OCI-M1 (cell line): ENCODE measurements around the gene BTBD9.

Experiments used
- DNase-seq: peaks from one replicate; lab custom pipeline; 2025; lab: John Stamatoyannopoulos, UW

The BTBD9 gene

DNA sequence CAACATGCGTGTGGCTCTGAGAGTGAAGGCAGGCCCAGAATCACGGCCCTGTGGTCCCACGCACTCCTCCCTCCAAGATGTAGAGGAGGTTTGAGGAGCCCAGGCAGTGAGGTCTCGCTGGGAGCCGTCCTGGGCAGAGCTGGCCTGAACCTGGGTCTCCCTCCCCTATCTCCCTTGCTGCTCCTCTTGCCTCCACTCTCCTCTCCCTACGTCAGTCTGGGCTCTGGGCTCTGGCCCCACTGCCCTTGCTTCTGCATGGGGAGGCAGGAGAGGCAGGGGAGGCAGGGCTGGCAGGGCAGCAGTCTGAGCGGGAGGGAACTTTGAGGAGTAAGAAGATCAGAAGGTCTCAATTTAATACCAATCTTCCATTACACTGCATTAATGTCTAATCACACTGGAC is 445.1 kb downstream of the BTBD9 start:
- no peak for DNase-seq

DNA sequence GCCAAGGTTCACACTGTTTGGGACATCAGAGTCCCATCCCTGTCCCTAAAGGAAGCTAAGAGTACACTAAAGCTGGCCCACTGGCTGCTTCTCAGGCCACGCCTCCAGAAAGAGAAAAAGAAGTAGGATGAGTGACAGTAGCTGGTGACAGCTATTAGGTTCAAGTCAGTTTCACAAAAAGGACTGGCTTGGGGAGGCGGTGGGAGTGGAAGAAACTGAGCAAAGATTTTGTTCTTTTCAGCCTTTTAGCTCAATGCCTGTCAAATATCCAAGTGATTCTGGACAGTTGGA is 445.5 kb downstream of the BTBD9 start:
- no peak for DNase-seq

DNA sequence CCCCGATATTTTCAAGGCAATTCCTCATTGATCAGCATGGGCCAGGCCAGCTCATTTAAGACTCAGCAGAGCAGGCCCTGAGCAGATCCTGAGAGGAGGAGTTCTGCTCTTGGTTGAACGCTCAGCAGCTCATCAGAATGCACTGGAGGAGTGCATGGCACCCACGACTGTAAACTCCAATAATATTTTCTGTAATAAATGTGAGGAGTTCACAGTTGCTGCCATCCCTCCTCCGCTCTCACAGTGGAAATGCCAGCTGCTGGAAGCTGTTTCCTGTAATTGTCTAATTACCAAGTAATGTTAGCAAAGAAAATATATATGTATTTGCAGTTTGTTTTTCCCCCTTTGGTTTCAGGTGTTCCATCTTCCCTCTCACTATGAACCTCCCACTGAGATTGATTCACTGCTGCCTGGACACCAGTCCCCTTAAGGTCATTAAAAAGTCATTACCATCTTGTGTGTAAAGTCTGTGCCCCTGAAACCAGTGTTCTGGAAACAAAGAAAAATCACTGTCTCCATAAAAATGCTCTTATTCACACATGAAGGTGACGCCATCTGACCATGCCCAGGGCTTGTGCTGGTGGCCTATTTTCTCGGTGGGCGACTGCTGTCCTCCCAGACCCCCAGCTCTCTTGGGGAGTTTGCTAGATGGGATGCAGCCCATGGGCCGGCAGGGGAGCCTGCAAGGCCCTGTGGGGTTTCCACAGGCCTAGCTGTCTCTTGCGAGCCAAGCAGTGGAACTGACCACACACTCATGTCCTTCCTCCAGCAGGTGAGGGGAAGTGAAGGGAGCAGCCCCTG is 446.0 kb downstream of the BTBD9 start:
- no peak for DNase-seq

DNA sequence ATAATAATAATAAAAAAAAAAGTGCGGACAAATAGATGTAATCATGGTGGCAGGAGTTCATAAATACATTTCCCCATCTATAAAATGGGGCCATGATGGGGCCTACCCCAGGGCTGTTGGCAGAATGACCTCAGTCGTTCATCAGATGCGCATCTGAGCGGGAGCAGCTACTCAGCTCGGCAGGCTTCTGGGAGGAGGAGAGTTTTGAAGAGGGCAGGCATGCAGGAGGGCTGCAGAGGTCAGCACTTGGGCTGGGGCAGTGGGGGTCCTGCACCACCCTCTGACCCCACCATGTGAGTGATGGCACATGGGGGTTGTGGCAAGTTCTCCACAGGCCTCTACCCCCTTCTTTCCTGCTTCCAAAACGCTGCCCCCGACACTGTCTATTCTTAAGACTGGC is 446.7 kb downstream of the BTBD9 start:
- DNase-seq = no peak

DNA sequence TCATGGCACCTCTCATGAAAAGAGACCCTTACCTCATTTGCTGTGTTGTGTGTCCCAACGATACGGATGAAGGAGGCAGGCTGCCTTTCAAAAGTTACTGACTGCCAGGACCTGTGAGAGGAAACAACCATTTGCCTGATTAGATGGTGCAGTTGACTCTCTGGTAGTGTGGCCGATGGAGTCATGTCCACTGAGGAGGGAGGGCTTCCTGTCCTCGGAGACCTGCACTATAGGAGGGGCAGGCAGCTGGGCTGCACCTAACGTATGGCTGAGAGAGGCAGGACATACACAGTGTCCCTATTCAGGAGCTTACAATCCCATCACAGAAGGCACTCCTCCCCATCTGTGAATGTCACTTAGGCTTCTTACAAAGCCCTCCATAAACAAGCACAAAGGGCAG is 447.2 kb downstream of the BTBD9 start:
- no peak for DNase-seq

DNA sequence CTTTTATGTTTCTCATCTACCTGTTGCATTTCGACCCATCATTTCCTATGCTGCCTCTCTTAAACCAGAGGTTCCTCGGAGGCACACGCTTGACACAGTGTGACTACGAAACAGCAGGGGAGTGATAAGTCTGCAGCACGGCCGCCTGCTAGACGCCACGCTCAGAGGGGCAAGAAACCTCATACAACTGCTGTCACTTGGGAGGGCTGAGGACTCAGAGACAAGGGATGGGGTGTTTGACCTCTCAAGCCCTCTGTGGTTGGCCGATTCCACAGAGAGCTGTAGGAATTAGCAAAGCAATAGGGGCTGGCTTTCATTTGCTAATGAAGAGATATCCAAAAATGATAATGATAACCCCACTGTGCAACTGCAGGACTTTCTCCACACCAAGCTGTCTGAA is 447.7 kb downstream of the BTBD9 start:
- no peak for DNase-seq

DNA sequence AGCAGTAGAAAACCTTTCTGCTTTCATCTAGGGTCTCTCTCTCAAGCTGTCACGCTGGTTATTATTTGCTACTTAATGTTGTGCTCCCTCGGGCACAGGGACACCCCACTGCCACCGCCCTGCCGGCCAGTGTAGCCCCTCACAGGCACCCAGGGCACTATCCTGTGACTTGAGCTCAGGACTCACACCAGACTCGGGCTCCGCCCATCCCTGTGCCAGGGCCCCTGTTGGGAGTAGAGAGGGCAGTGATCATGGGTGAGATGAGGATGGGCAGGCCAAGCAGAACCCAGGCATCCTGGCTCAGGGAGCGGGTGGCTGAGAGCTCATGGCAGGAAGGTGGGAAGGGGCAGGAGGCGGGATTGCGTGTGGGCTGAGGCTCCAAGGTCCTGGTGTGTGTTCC is 448.3 kb downstream of the BTBD9 start:
- DNase-seq = no peak

DNA sequence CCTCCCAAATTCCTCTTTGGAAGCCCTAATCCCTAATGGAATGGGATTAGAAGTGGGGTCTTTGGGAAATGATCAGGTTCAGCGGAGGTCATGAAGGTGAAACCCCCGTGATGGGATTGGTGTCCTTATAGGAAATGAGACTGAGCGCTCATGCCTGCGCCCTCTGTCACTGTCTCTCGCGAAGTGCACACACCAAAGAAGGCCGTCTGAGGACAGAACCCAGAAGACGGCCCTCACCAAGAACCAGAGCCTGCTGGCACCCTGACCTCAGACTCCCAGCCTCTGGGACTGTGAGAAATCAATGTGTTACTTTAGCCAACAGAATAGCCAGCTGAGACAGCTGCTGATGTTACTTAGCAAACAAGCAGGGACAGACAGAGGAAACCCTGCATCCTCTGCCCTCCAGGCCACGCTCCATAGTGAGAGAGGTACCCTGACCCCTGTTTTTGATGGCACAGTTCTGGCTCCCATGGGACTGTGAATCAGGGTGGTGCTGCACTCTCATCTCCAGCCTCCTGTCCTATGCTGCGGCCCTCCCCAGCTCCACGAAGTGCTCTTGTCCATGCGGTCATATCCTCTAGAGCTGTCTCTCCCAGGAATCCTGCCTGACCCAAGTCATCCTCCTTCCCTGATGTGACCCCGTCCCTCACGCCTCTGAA is 450.9 kb downstream of the BTBD9 start:
- no peak for DNase-seq

DNA sequence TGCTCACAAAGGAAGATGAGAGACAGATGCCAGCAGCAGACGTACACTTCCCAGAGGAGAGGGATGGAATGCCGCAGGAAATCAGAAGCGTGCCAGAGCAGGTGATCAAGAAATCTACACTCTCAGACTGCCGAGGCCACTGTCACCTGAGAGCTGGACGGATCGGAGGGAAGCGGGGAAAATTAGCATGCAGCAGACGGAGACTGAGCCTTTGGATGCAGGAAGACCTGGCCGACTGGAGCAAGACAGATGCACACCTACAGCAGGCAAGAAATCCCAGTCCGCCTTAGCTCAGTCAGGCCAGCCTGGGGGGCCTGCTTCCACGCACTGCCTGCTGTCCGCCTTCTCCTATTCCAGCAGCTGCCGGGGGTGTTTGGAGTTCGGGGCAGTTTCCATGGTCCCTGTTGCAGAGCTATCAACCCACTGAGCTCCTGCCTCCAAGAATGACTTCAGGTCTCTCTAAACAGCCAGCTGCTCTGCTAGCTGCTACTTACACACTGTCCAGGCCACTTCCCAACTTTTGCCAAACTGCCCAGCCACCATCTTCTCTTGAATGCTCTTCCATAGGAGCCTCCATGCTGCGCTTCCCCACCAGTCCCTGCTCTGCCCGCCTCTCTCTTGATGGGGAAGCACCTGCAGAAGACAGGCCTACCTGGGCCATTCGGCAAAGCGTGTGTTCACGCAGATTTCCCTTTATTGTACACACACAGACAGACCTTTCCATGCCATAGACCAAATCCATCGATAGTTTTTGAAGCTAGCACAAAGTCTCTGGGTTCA is 451.7 kb downstream of the BTBD9 start:
- no peak for DNase-seq

DNA sequence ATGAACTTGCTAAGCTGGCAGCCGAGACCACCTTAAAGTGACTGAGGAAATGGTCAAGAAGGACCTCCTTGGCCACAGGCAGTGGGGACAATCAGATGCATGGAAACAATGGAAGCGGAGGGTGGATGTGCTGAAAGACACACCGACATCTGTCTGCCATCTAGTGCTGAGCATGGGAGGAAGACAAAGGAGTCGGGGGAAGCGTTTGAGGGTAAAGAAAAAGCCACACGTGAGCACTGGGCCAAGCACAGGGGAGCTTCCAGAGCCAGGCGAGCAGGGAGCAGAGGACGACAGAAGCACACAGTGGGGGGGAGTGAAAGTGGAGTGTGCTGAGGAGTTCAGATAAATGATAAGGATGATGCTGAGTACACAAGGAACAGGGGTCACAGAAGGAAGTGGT is 452.4 kb downstream of the BTBD9 start:
- DNase-seq = no peak

DNA sequence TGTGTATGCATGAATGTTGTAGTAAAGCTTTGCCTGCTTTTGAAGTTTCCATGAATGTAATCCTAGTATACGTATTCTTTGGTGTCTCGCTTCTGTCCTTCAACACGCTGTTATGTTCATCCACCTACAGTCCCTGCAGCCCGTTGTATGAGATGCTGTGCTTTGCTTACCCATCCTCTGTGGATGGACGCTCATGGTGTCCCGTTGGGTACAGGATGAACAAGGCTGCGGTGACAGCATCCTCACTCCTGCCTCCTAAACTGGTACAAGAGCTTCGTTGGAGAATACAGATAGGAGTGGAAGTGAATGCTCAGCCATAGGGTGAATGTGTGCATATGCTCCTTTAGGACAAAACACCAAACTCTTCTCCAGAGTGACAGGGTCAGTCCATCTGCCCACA is 454.0 kb downstream of the BTBD9 start:
- no peak for DNase-seq

DNA sequence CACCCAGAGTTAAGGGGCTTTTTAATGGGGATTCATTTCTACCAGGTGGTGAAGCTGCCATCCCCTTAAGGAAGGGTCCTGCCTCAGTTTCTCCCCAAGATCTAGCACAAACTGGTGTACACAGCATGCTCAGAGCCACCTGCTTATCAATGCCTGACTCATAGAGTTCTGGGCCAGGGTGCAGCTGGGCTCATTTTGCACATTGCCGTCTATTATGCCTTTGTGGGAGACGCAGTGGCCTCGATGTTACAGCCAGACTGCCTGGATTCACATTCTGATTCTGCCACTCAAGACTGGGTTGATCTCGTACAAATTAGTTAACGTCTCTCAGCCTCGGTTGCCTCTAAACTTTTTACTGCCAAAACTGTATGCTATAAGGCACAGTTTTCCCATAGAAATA is 454.5 kb downstream of the BTBD9 start:
- DNase-seq = no peak

DNA sequence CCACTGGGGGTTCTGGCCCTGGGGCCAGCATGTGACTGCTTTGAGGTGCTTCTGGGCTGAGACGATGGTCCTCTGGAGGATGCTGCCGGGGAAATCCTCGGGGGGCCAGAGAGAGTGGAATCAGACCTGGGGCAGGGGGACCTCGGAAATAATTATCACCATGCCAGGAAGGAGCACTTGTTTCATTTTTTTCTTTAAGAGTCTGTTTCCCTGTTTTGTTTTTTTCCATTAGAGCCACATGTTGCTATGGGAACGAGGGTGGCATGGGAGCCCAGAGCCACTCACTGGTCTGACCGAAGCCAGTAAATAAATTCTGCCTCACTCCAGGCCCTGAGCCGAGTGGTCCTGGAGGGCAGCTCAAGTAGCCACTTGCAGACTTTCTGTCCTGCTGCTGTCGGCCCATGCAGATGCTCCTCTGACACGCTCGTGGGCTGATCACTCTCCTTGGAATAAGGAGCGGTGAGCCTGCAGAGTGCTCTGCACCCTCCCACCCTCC is 455.1 kb downstream of the BTBD9 start:
- no peak for DNase-seq

DNA sequence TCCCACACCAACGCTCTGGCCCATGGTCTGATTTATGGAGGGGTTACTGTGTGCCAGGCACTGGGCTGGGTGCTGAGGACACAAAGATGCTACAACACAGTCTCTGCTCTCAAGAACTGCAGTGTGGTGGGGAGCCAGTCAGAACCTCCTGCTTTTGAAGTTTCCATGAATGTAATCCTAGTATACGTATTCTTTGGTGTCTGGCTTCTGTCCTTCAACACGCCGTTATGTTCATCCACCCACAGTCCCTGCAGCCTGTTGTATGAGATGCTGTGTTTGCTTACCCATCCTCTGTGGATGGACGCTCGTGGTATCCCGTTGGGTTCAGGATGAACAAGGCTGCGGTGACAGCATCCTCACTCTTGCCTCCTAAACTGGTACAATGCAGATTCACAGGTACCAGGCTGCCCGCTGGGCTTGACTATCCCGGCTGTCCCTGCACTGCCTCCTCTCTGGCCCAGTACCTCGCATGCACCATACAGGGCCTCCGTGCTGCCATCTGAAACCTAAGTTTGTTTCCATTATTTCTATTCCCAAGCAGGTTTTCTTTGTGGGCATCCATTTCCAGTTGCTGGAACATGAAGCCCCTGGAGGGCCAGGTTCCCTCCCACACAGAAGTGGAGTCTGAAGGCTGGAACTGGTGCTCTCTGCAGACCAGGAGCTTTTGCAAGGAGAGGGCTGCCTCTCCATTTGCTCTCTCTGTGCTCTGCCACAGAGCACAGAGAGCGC is 455.7 kb downstream of the BTBD9 start:
- no peak for DNase-seq

DNA sequence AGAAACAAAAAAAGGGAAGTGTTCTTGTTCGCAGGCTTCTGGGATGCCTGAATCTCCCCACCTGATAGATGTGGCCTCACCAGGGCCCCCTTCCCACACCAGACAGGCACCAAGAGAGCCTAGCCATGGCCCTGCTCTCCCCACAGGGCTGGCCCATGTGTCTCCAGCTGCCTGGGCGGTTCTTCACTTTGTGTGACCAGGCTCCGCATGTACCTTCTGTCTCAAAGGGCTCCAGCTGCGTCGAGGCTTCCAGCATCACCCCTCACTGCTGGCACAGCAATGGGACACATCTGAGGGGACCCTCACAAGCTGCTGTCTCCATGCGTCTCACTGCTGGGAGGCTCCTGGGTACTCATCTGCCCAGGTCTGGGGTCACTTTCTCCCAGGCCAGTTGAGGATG is 457.3 kb downstream of the BTBD9 start:
- DNase-seq = no peak

DNA sequence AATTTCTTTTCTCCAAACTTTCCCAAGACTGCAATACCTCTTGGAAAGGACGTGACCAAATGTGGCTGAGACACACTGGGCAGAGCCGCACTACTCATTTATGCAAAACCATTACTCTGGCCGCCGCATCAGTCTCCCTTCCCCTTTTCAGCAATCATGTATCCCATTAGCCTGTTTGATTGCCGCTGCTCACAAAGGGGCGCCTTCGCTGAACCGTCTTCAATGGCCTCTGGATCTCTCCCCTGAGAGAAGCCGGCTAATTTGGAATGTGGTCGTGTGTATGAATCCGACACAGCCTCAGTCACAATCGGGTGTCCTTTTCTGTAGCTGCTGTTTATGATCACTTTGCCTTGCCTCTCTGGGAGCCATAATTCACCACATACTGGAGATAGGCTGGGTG is 459.1 kb downstream of the BTBD9 start:
- DNase-seq = no peak

DNA sequence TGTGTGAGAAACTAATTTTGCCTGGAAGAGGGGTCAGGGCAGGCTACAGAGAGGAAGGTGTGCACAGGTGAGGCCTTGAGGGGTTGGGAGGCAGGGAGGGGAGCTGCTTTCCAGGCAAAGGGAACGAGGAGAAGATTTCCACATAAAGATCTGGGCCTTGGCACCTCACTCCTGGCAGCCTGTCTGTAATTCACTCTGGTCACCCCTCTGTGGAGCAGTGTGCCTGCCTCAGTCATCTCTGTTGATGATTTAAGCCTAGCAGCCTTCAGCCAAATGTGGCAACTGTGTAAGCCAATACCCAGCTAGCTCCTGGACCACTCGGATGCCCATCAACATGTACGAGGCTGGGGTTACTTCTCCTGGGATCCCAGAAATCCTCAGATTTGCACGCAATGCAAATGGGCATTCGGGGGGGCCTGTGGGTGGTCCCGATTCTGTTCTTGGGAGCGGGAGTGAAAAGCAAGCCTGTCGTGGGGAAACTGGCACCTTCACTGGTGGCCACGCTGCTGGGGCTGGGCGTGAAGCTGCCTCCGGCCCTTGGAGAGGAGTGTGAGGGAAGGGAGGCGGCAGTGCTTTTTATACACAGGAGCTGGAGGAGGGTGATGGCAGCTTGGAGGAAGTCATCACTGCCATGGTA is 459.8 kb downstream of the BTBD9 start:
- no peak for DNase-seq

DNA sequence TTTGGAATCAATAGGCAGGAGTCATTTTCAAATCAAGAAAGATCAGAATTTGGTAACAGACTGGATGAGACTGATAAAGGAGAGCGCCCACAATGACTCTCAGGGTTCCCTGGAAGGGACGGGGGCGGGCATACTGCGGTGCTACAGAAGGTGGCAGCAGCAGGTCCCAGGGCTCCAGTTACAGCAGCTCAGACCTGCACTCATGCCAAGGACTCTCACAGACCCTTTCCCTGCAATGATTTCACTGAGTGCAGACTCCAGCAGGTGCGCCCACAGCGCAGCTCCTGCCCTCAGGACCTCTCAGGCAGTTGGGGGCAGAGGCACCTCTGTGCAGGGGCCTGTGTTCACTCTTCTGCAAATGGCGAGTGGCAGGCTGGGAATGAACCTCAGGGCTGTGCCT is 460.4 kb downstream of the BTBD9 start:
- no peak for DNase-seq

DNA sequence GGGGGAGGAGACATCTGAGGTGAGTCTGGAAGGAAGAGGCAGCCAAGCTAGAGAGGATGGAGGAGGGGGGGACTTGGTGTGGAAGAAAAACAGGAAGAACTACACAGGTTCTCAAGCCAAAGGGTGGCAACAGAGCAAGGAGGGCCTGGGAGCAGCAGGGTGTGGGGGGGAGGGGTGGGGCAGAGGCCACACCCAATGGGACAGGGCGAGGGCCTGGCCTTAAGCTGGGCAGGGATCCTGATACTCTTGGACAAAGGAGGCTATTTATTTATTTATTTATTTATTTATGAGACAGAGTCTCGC is 461.2 kb downstream of the BTBD9 start:
- DNase-seq = no peak

DNA sequence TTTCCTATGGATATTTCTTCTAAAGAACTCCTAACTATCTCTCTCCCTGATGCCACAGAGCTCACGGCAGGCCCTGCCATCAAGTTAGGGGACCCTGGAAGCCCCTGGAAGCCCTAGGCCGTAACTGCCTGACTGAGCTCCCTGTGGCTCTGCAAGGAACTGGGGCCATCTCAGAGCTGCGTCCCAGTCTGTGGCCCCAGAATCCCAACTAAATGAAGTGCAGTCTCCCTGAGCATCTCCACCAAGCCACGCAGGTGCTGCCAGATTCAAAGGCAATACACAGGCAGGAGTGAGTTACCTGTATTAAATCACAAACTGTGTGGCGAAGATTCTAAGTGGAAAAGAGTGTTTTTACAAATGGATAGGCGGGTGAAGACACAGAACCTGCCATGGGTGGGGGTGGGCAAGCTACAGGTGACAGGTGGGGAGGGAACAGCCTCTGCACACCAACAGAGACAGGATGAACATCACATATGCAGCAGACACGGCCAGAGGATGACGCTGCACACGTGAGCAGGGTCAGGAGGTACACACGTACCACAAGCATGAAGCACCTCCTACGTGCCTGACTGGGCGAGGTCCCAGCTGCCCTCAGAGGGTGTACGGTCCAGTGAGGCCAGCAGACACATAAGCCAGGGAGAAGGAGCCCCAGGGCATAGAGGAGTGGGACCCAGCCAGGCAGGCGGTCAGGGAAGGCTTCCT is 461.7 kb downstream of the BTBD9 start:
- no peak for DNase-seq
